ENCODE measurements around the gene CKLF.

DNA sequence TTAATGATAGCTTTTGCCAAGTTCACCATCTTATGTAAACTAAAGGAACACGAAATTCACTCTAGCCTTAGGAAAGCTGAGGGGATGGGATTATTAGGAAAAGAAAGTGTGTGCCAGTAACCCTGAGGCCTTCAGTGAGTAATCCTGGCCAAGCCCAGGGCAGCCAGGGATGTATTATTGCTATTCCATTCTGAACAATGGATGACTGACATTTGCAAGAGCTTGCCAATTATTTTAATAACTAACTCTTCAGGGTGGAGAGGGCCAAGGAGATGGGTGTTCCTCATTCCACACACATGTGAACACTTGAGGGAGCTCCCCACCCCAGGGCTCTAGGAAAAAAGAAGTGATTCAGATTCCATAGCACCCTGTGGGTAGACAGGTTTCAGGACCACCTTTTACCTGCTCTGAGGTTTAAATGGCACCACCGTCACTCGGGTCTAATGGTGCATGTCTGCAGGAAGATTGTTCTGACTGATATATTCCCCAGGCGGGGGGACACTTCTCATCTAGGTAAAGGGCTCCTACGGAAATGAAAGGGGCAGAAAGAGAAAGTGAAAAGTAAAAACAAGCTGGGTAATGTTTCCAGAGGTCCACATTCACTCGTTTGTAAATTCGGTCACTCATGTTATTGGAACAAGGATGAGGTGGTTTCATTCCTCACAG, 44.0 kb upstream of the CKLF start:
- TF ChIP-seq, protein P1, sequence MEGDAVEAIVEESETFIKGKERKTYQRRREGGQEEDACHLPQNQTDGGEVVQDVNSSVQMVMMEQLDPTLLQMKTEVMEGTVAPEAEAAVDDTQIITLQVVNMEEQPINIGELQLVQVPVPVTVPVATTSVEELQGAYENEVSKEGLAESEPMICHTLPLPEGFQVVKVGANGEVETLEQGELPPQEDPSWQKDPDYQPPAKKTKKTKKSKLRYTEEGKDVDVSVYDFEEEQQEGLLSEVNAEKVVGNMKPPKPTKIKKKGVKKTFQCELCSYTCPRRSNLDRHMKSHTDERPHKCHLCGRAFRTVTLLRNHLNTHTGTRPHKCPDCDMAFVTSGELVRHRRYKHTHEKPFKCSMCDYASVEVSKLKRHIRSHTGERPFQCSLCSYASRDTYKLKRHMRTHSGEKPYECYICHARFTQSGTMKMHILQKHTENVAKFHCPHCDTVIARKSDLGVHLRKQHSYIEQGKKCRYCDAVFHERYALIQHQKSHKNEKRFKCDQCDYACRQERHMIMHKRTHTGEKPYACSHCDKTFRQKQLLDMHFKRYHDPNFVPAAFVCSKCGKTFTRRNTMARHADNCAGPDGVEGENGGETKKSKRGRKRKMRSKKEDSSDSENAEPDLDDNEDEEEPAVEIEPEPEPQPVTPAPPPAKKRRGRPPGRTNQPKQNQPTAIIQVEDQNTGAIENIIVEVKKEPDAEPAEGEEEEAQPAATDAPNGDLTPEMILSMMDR (conservative IDR thresholded peaks at IDR 0.05), result no peak; the same call in 1 of the 2 replicates
- TF ChIP-seq EZH2 (IDR thresholded peaks at IDR 0.05; ENCODE audit: low read depth), result no peak

Data from PC-9 (cell line).